B cell (primary cell): ENCODE results near the gene ATXN2. TPM values are rescaled to one million over a fixed set of nuclear protein-coding genes. Genes with fewer than 3 reads are reported as not detected.

ENCODE experiments used
- ATAC-seq: fragments of 200-7000 bp; cut with Tn5 transposase; one replicate; pipeline ENCODE4 v1.10.0; 2021; ENCODE audit warnings: low read depth, mild to moderate bottlenecking, moderate number of reproducible peaks, moderate library complexity
- CTCF ChIA-PET: fragments of 350-600 bp; sonication (Branson Sonifier 250); formaldehyde crosslinking; loops from one replicate; lab custom pipeline; 2021; ENCODE audit warnings: antibody characterized with exemption, inconsistent platforms; lab: Charles Lee
- POLR2A ChIA-PET: fragments of 350-600 bp; sonication (Branson Sonifier 250); formaldehyde crosslinking; loops from one replicate; lab custom pipeline; 2021; ENCODE audit warnings: antibody characterized with exemption; lab: Charles Lee
- DNase-seq: peaks from one replicate; pipeline ENCODE4 v3.0.0; 2013
- H2AFZ ChIP-seq: 2 replicates; pipeline ENCODE4 v1.6.1; 2012; ENCODE audit warnings: mild to moderate bottlenecking, low read depth, low read length; ENCODE audit not compliant: insufficient read depth, poor library complexity, severe bottlenecking
- H3K27ac ChIP-seq, 2 donors: 1 replicate in 1 of 2; 2 replicates in 1 of 2; pipeline ENCODE4 v1.5.1; 2012 to 2013; ENCODE audit warnings: low read length in 2 of 2, mild to moderate bottlenecking in 2 of 2, moderate library complexity in 1 of 2
- H3K27me3 ChIP-seq, 4 experiments: fragments of 200-600 bp in 1 of 4; sonication (generic) in 1 of 4; replicated peaks in 1 of 4; 1 replicate in 2 of 4; 2 replicates in 2 of 4; pipeline versions ENCODE4 v1.6.1 to v1.7.0; 2013 to 2016; ENCODE audit warnings: low read length in 3 of 4, mild to moderate bottlenecking in 2 of 4, mixed read lengths in 1 of 4, moderate library complexity in 1 of 4; ENCODE audit not compliant: insufficient read depth in 4 of 4, control insufficient read depth in 3 of 4; ENCODE audit errors: control extremely low read depth in 1 of 4
- H3K36me3 ChIP-seq, 2 experiments: replicated peaks in 1 of 2; 1 replicate in 1 of 2; 2 replicates in 1 of 2; pipeline versions ENCODE4 v1.6.1 to v1.7.1; 2013; ENCODE audit warnings: low read length in 1 of 2; ENCODE audit not compliant: insufficient read depth in 2 of 2, control insufficient read depth in 1 of 2; ENCODE audit errors: control extremely low read depth in 1 of 2, extremely low read depth in 1 of 2
- H3K4me1 ChIP-seq, 2 donors: fragments of 200-600 bp in 1 of 2; sonication (generic) in 1 of 2; 1 replicate in 1 of 2; 2 replicates in 1 of 2; pipeline versions ENCODE4 v1.5.1 to v1.6.1; 2013 to 2017; ENCODE audit warnings: low read length in 2 of 2; ENCODE audit not compliant: control insufficient read depth in 2 of 2, insufficient read depth in 2 of 2
- H3K4me2 ChIP-seq: replicated peaks from 2 replicates; pipeline ENCODE3; 2012; ENCODE audit warnings: mild to moderate bottlenecking, low read depth, low read length; ENCODE audit not compliant: poor library complexity, severe bottlenecking
- H3K4me3 ChIP-seq, 5 experiments: fragments of 200-600 bp in 1 of 5; sonication (generic) in 1 of 5; 1 replicate in 3 of 5; 2 replicates in 2 of 5; pipeline versions ENCODE4 v1.5.1 to v1.7.0; 2011 to 2016; ENCODE audit warnings: low read length in 4 of 5, mild to moderate bottlenecking in 4 of 5, low read depth in 2 of 5, control low read depth in 1 of 5, moderate library complexity in 1 of 5; ENCODE audit not compliant: insufficient read depth in 1 of 5; ENCODE audit errors: control extremely low read depth in 1 of 5, extremely low read depth in 1 of 5
- H3K79me2 ChIP-seq: fragments of 200-600 bp; sonication (generic); one replicate; pipeline ENCODE4 v1.6.0; 2016; ENCODE audit warnings: low read length; ENCODE audit not compliant: control insufficient read depth, insufficient read depth
- H3K9ac ChIP-seq: fragments of 200-600 bp; sonication (generic); 2 replicates; pipeline ENCODE4 v1.6.1; 2017; ENCODE audit warnings: mild to moderate bottlenecking, low read length, moderate library complexity
- H3K9me3 ChIP-seq, 3 donors: one replicate each; pipeline versions ENCODE4 v1.6.1 to v1.7.1; 2013; ENCODE audit warnings: low read length in 2 of 3; ENCODE audit not compliant: control insufficient read depth in 2 of 3, insufficient read depth in 1 of 3; ENCODE audit errors: control extremely low read depth in 1 of 3
- H4K20me1 ChIP-seq: 2 replicates; pipeline ENCODE4 v1.6.0; 2012; ENCODE audit warnings: mild to moderate bottlenecking, low read length; ENCODE audit not compliant: insufficient read depth, control insufficient read depth, poor library complexity, severe bottlenecking
- H3K27ac Mint-ChIP-seq: one replicate; pipeline ENCODE4 v1.8.0; 2021; ENCODE audit warnings: mixed read lengths
- H3K27me3 Mint-ChIP-seq: one replicate; pipeline ENCODE4 v1.8.0; 2021; ENCODE audit warnings: mixed read lengths
- H3K4me1 Mint-ChIP-seq: one replicate; pipeline ENCODE4 v1.8.0; 2021; ENCODE audit warnings: mixed read lengths
- H3K4me3 Mint-ChIP-seq: one replicate; pipeline ENCODE4 v1.8.0; 2021; ENCODE audit warnings: mixed read lengths
- H3K9me3 Mint-ChIP-seq: one replicate; pipeline ENCODE4 v1.8.0; 2022; ENCODE audit warnings: mixed read lengths; ENCODE audit not compliant: insufficient read depth
- CTCF ChIP-seq: fragments of 200-600 bp; IDR thresholded peaks from one replicate; pipeline ENCODE4 v1.8.0; 2022; ENCODE audit warnings: antibody characterized with exemption, mild to moderate bottlenecking
- EZH2 ChIP-seq: IDR thresholded peaks from 2 replicates; pipeline ENCODE4 v1.6.1; 2012; ENCODE audit warnings: borderline replicate concordance, low read depth, mild to moderate bottlenecking, moderate library complexity, low read length; ENCODE audit not compliant: insufficient read depth, poor library complexity, severe bottlenecking
- WGBS: methylation state at CpG from one replicate; pipeline ENCODE4 v1.1.5; 2013; ENCODE audit warnings: missing lambda C conversion rate; ENCODE audit not compliant: insufficient coverage; 5-methylcytosine and 5-hydroxymethylcytosine counted together
- intact Hi-C: fragments of 100-400 bp; cut with micrococcal nuclease; formaldehyde crosslinking; loops from one replicate; pipeline ENCODE4 v1.10.0; 2022
- polyA plus RNA-seq: library from polyadenylated mRNA; depleted of rRNA; stranded (reverse); fragments of >200 nt; gene quantifications from 2 replicates; pipeline ENCODE4 v1.2.3, GENCODE V29; 2012
- total RNA-seq, 2 donors: library from RNA; stranded (reverse); fragments of 120-200 nt in 1 of 2; gene quantifications; 1 replicate in 1 of 2; 2 replicates in 1 of 2; pipeline versions ENCODE4 v1.2.3 to v1.2.4, GENCODE V29; 2013 to 2022

Gene ATXN2
- total and polyA plus RNA-seq, 2 donors (not counting 1 experiment from before 2014, with no cell fraction given), result 28.2 to 83.8 TPM

- DNase-seq (no peak), ATAC-seq (no peak)
- H3K9me3 Mint-ChIP-seq, result no peaks in the 10 kb centered on the region
- Histone ChIP-seq H3K36me3 (no peaks in the 10 kb centered on the region), H3K9ac (no peak overlapping the region), H2AFZ (no peak overlapping the region), H4K20me1 (peaks cover 73% of the 10 kb centered on the region), H3K4me1 (no peaks in the 10 kb centered on the region), H3K9me3 (no peaks in the 10 kb centered on the region), H3K79me2 (peaks cover 98% of the 10 kb centered on the region), H3K27me3 (no peaks in the 10 kb centered on the region), H3K27ac (no peak overlapping the region), H3K4me3 (no peak overlapping the region), H3K4me2 (no peak overlapping the region)
- CTCF ChIA-PET, result no interaction called here
- WGBS, result no CpG with 5 or more reads among the region's 3 CpGs
- TF ChIP-seq EZH2 (no peak), CTCF (no peak)
- peaks cover 7% of the 10 kb centered on the region for H3K4me1 Mint-ChIP-seq
- intact Hi-C loops, result no loop called here
- no peak overlapping the region for H3K4me3 Mint-ChIP-seq
- H3K27ac Mint-ChIP-seq, result no peak overlapping the region
- POLR2A ChIA-PET, result no interaction called here
- no peaks in the 10 kb centered on the region for H3K27me3 Mint-ChIP-seq
These were observed 11.1 kb downstream of the ATXN2 start for GRCh38 chr12:111588010-111588409.

- Histone ChIP-seq H3K4me2 (no peak overlapping the region), H2AFZ (no peak overlapping the region), H3K9me3 (no peaks in the 10 kb centered on the region), H3K4me3 (no peak overlapping the region), H3K9ac (no peak overlapping the region), H4K20me1 (peaks cover 79% of the 10 kb centered on the region), H3K79me2 (peaks cover 98% of the 10 kb centered on the region), H3K4me1 (no peaks in the 10 kb centered on the region), H3K36me3 (no peaks in the 10 kb centered on the region), H3K27me3 (no peaks in the 10 kb centered on the region), H3K27ac (no peak overlapping the region)
- H3K4me3 Mint-ChIP-seq, result no peak overlapping the region
- ATAC-seq (no peak), DNase-seq (no peak)
- CTCF ChIA-PET, result interaction anchor here (0.7 kb wide), 1 partner anchor 113 kb away, joined by 3 read pairs; no protein-coding TSS in a partner anchor
- POLR2A ChIA-PET, result interaction anchor here (0.7 kb wide), 1 partner anchor 9 kb away, joined by 7 read pairs; no protein-coding TSS in a partner anchor
- WGBS, result no CpG with 5 or more reads among the region's 4 CpGs
- H3K9me3 Mint-ChIP-seq, result no peaks in the 10 kb centered on the region
- intact Hi-C loops, result no loop called here
- TF ChIP-seq CTCF (no peak), EZH2 (no peak)
- no peak overlapping the region for H3K27ac Mint-ChIP-seq
- peaks cover 6% of the 10 kb centered on the region for H3K4me1 Mint-ChIP-seq
- H3K27me3 Mint-ChIP-seq, result no peaks in the 10 kb centered on the region
These were observed 12.1 kb downstream of the ATXN2 start for GRCh38 chr12:111586986-111587385.
